Astrocyte (in vitro differentiated cells and primary cell): ENCODE measurements around the gene SMAD3.

Source experiments
- CTCF ChIP-seq: IDR thresholded peaks from 2 replicates; pipeline ENCODE4 v1.5.1; 2011; ENCODE audit warnings: low read depth, mild to moderate bottlenecking, inconsistent platforms, low read length, moderate library complexity; ENCODE audit not compliant: insufficient read depth
- EZH2 ChIP-seq: IDR thresholded peaks from 2 replicates; pipeline ENCODE4 v1.6.1; 2012; ENCODE audit warnings: mild to moderate bottlenecking, low read length, inconsistent platforms; ENCODE audit not compliant: insufficient read depth

GRCh38 chr15:67196672-67197363, 131.4 kb downstream of the SMAD3 start:
- TF ChIP-seq CTCF (no peak), EZH2 (no peak)
